Measurements from ENCODE around the gene PJA2.
"Not testable (repeated sequence)": the region's sequence is repeated elsewhere in the genome, so short reads cannot be mapped to it uniquely, and the experiment has no call there.

PJA2 gene

GRCh38 chr5:109416882-109417281 is 7.1 kb upstream of the PJA2 start:
- TF ChIP-seq, protein P1, sequence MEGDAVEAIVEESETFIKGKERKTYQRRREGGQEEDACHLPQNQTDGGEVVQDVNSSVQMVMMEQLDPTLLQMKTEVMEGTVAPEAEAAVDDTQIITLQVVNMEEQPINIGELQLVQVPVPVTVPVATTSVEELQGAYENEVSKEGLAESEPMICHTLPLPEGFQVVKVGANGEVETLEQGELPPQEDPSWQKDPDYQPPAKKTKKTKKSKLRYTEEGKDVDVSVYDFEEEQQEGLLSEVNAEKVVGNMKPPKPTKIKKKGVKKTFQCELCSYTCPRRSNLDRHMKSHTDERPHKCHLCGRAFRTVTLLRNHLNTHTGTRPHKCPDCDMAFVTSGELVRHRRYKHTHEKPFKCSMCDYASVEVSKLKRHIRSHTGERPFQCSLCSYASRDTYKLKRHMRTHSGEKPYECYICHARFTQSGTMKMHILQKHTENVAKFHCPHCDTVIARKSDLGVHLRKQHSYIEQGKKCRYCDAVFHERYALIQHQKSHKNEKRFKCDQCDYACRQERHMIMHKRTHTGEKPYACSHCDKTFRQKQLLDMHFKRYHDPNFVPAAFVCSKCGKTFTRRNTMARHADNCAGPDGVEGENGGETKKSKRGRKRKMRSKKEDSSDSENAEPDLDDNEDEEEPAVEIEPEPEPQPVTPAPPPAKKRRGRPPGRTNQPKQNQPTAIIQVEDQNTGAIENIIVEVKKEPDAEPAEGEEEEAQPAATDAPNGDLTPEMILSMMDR (IDR thresholded peaks at IDR 0.05; ENCODE audit: low read length, missing control alignments), result no peak
- DNase-seq (ENCODE audit: low read depth), result no peak
- H3K4me3 ChIP-seq (replicated peaks; ENCODE audit: low read depth, low read length), result no peak overlapping the region

DNA sequence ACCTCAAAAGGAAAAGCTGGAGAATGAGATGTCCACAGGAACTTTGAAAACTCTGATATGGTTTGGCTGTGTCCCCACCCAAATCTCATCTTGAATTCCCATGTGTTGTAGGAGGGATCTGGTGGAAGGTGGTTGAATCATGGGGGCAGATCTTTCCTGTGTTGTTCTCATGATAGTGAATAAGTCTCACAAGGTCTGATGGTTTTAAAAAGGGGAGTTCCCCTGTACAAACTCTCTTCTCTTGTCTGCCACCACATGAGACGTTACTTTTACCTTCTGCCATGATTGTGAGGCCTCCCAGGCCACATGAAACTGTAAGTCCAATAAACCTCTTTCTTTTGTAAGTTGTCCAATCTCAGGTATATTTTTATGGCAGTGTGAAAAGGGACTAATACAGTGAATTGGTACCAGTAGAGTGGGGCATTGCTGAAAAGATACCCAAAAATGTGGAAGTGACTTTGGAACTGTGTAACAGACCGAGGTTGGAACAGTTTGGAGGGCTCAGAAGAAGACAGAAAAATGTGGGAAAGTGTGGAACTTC is 4.2 kb upstream of the PJA2 start:
- not testable (repeated sequence) for H3K4me3 ChIP-seq (replicated peaks; ENCODE audit: low read depth, low read length); DNase-seq (ENCODE audit: low read depth)

GRCh38 chr5:109413458-109413857 is 3.7 kb upstream of the PJA2 start:
- TF ChIP-seq, protein P1 (IDR thresholded peaks at IDR 0.05; ENCODE audit: low read length, missing control alignments), result no peak
- DNase-seq (ENCODE audit: low read depth), result peak; percentile 38

GRCh38 chr5:109412981-109413402 is 3.2 kb upstream of the PJA2 start:
- no peak overlapping the region for H3K4me3 ChIP-seq (replicated peaks; ENCODE audit: low read depth, low read length)
- TF ChIP-seq, protein P1 (IDR thresholded peaks at IDR 0.05; ENCODE audit: low read length, missing control alignments), result no peak
- no peak for DNase-seq (ENCODE audit: low read depth)

More at GRCh38 chr5:109413458-109413857, 3.7 kb upstream of the PJA2 start:
- H3K4me3 ChIP-seq (replicated peaks; ENCODE audit: low read depth, low read length), result no peak overlapping the region

DNA sequence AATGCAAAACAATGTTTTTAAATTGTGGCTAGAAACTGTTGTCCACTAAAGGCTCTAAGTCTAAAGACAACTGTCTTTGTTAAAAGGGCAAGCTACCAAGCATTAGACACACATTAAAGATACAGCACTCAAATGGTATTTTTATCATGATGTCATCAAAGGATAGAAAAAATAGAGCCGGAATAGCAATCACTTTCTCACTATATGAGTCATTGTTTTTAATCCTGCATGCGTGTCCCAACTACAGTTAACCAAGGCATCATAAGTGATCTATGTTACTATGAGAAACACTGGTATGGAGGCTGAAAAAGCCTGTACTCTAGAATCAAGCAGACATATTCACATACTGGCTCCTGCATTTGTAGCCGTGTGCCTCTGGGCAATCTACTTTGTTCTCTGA is 1.9 kb upstream of the PJA2 start:
- TF ChIP-seq, protein P1 (IDR thresholded peaks at IDR 0.05; ENCODE audit: low read length, missing control alignments), result no peak
- H3K4me3 ChIP-seq (replicated peaks; ENCODE audit: low read depth, low read length), result no peak overlapping the region
- peak; percentile 94 for DNase-seq (ENCODE audit: low read depth)

DNA sequence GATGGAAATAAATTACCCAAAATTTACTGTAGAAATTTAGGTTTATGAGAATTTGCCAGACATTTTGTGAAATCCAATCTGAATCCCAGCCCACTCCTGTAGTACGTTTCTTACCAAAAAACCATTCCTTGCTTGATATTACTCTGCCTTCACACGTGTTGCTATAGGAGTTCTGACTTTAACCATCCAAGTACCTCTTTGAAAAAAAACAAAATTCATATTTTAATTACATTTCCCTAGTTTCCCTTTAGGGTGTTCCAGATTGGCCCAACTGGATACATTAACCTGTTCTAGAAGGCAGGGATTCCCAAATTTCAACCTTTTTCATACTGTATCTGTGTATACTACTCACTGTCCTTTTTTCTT is 1.4 kb upstream of the PJA2 start:
- TF ChIP-seq, protein P1 (IDR thresholded peaks at IDR 0.05; ENCODE audit: low read length, missing control alignments), result no peak
- no peak for DNase-seq (ENCODE audit: low read depth)
- H3K4me3 ChIP-seq (replicated peaks; ENCODE audit: low read depth, low read length), result peak overlapping the region; percentile 68

DNA sequence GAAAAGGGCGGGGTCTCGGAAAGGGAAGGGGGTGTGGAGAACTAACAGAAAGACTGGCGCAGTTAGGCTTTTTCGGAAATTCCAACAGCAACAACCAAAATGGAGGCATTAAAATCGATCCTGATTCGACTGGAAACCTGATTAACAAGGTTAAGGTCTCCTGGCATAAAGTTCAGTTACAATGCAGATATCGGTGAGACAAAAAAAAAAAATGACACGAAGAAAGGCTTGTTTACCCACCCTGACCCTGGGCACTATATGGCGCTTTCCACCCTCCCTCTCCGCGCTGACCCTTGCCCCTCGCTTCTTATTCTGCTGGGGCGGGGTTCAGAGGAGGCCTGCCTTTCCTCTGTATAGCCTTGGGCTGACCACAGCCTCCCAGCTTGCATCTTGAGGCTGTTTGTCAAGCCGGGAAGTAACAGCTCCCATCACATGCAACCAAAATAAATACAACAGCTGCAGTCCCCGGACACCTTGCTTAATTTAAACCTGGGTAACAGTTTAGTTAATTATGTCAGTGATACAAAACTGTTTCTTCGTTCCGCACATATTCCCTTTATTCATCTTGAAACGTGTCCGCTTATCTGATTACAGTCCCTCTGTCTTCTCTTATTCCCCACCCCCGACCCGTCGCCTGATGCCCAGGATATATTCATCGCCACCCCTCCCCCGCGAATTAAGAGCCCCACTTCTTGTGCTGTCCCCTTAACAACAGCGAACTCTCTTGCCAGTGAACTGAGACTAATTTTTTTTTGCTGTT is 795 bp upstream of the PJA2 start:
- DNase-seq (ENCODE audit: low read depth), result peak; percentile 88
- TF ChIP-seq, protein P1 (IDR thresholded peaks at IDR 0.05; ENCODE audit: low read length, missing control alignments), result no peak
- H3K4me3 ChIP-seq (replicated peaks; ENCODE audit: low read depth, low read length), result peak overlapping the region; percentile 68
